Thyroid gland (tissue), 4 donors: ENCODE data around the gene IBTK.

Source experiments
- POLR2A ChIP-seq, 2 donors: fragments of 450-650 bp; IDR thresholded peaks; one replicate each; pipeline ENCODE4 v1.6.1; 2017; ENCODE audit warnings: antibody characterized with exemption in 2 of 2, mild to moderate bottlenecking in 2 of 2, moderate library complexity in 1 of 2
- TF ChIP-seq, protein P1 (sequence below), 6 experiments: fragments of 200-600 bp in 3 of 6; fragments of 450-650 bp in 3 of 6; sonication (generic) in 3 of 6; IDR thresholded peaks; one replicate each; pipeline ENCODE4 v1.5.1; 2016 to 2019; ENCODE audit warnings: antibody characterized with exemption in 6 of 6, mild to moderate bottlenecking in 2 of 6, inconsistent platforms in 1 of 6, moderate library complexity in 1 of 6

DNA sequence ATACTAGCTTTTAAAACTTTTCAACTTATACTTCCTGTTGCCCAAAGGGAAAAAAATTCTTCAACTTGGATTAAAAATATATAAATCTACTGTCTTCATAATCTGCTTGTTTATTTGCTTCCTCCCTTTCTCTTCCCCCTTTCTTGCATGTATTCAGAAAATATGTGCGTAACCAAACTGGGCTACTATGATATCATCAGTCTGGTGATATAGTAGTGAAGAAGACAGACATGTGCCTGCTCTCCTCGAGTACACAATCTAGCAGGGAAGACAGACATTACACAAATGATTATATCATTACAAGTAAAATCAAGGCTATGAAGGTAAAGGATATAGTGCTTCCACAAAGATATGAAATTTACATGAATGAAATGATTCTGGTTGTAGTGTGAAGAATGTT, 31.0 kb downstream of the IBTK start:
- no peak for TF ChIP-seq POLR2A (IDR thresholded peaks at IDR 0.05)
- TF ChIP-seq, protein P1, sequence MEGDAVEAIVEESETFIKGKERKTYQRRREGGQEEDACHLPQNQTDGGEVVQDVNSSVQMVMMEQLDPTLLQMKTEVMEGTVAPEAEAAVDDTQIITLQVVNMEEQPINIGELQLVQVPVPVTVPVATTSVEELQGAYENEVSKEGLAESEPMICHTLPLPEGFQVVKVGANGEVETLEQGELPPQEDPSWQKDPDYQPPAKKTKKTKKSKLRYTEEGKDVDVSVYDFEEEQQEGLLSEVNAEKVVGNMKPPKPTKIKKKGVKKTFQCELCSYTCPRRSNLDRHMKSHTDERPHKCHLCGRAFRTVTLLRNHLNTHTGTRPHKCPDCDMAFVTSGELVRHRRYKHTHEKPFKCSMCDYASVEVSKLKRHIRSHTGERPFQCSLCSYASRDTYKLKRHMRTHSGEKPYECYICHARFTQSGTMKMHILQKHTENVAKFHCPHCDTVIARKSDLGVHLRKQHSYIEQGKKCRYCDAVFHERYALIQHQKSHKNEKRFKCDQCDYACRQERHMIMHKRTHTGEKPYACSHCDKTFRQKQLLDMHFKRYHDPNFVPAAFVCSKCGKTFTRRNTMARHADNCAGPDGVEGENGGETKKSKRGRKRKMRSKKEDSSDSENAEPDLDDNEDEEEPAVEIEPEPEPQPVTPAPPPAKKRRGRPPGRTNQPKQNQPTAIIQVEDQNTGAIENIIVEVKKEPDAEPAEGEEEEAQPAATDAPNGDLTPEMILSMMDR (IDR thresholded peaks at IDR 0.05): no peak
